Kasumi-1 (cell line): Measurements from ENCODE around the gene MGST2.
"Not testable (repeated sequence)": the region's sequence is repeated elsewhere in the genome, so short reads cannot be mapped to it uniquely, and the experiment has no call there.

Experiments used
- DNase-seq, 2 experiments: peaks; one replicate each; lab custom pipeline; 2025; lab: John Stamatoyannopoulos, UW

Gene MGST2

GRCh38 chr4:139669890-139670289 is 4.3 kb downstream of the MGST2 start:
- no peak for DNase-seq

- no peak for DNase-seq
These were observed 5.2 kb downstream of the MGST2 start for GRCh38 chr4:139670775-139671174.

GRCh38 chr4:139672215-139672614 is 6.6 kb downstream of the MGST2 start:
- no peak for DNase-seq

DNA sequence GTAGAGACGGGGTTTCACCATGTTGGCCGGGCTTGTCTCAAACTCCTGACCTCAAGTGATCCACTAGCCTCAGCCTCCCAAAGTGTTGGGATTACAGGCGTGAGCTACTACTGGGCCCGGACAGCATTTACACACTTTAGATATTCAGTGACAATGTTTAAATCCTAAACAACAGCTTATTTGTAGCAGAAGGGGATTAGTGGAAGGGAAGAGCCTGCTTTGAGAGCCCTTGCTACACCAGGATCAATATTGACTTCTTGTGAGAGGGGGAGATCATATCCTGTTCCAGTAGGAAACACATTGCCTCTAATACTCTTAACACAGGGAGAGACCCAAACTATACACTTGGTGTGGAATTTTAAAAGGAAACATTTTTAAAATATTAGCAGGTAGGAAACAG is 7.1 kb downstream of the MGST2 start:
- DNase-seq: no peak

DNA sequence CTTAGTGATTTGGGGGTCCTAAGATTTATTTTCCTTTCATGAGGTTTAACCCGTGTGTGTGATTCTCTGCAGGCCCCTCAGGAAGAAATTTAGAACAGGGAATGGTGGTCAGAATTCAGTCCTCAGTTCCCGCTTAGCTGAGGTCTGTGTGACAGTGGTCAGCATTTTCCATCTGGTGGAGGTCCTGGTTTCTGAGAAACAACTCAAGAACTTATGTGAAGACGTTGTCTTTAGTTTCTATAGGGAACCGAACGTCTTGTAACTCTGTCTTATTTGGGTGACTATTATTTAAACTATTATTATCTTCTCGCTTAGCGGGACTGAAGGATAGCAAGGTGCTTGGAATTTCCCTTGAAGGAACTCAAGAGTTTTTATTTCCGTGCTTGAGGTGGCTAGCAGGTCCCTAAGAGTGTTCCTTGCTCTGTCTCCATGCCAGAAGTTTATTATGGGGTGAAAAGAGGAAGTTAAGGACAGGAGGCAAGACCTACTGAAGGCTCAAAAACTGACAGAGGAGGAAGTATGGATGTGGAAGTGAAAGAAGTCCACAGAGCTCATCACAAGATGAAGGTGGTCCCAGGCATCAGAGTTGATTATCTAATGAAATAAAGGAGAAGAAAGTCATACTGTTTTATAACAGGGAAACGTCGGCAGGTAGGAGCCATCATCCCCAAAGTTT is 9.4 kb downstream of the MGST2 start:
- DNase-seq: peak; percentile 94 to 96

GRCh38 chr4:139675651-139676050 is 10.0 kb downstream of the MGST2 start:
- no peak for DNase-seq

DNA sequence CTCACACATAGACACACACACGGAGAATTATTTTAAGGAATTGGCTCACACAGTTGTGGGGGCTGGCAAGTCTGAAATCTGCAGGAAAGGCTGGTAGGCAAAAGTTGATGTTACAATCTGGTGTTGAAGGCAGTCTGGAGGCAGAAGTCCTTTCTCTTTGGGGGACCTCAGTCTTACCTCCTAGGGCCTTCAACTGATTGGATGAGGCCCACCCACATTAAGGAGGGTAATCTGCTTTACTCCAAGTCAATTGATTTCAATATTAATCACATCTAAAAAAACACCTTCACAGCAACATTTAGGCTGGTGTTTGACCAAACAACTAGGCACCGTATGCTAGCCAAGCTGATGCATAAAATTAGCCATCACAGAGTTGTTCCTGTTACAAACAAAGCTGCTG is 10.7 kb downstream of the MGST2 start:
- no peak for DNase-seq

DNA sequence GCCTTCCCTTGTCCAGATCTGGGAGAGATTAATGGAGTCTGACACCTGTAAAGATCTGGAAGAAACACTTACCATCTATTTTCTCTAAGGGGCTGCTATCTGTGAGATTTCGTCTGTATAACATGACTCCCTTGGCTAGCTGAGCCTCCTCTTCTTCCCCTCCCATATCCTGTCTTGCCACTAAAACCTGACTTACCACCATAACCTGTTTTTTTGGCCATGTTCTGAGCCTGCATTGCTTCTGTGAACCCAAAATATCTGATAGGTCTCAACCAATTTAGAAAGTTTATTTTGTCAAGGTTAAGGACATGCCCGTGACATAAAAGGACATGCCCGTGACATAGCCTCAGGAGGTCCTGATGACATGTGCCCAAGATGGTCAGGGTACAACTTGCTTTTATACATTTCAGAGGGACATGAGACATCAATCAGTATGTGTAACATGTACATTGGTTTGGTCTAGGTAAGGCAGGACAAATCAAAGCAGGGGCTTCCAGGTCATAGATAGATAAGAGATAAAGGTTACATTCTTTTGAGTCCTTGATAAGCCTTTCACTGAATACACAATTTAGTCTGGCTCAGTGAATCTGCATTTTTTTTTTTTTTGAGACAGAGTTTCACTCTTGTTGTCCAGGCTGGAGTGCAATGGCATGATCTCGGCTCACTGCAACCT is 11.4 kb downstream of the MGST2 start:
- no peak for DNase-seq

DNA sequence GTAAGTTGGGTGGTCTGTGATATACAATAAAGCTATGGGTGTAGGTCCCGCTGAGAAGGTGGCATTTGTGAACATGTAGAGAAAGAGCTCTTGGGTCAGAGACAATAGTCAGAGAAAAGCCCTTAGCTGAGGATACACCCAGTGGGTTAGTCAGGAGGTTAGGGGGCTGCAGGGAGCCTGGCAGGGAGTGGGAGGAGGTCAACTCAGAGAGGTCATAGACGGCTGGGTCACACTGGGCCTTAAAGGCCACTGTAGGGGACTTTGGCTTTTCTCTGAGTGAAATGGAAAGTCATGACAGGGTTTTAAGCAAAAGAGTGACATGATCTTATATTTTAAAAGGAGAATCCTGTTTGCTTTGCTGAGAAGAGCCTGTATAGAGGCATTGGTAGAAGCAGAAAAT is 16.7 kb downstream of the MGST2 start:
- DNase-seq: no peak

GRCh38 chr4:139682741-139683151 is 17.1 kb downstream of the MGST2 start:
- no peak for DNase-seq

DNA sequence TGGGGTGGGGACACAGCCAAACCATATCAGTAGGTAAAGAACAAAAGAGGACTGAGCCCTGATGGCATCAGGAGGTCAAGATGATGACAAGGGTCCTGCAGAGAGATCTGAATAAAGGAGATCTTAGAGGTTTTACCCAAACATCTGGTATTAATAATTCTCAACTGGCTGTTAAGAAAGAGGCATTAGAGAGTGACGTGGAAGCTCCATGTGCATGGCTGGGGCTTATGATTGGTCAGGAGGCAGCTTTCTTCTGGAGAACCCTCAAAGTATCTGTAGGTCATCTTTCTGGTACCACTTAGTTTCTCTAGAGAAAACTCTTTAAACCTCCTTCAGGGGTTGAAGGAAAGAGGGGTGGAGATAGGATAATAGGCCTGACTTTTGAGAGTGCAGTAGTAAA is 18.7 kb downstream of the MGST2 start:
- no peak for DNase-seq

GRCh38 chr4:139685180-139685579 is 19.6 kb downstream of the MGST2 start:
- no peak for DNase-seq

DNA sequence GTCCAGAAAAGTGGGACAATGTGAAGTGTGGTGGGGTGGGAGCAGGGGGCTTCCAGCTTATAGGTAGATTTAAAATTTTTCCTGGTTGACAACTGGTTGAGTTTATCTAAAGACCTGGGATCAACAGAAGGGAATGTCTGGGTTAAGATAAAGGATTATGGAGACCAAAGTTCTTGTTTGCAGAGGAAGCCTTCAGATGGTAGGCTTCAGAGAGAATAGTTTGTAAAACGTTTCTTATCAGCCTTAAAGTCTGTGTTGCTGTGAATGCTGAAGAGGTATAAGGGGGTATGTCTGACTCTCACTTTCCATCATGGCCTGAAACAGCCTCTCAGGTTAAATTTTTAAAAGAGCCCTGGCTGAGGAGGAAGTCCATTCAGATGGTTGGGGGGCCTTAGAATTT is 20.5 kb downstream of the MGST2 start:
- DNase-seq: no peak

- no peak for DNase-seq
These were observed 21.4 kb downstream of the MGST2 start for GRCh38 chr4:139686988-139687387.

DNA sequence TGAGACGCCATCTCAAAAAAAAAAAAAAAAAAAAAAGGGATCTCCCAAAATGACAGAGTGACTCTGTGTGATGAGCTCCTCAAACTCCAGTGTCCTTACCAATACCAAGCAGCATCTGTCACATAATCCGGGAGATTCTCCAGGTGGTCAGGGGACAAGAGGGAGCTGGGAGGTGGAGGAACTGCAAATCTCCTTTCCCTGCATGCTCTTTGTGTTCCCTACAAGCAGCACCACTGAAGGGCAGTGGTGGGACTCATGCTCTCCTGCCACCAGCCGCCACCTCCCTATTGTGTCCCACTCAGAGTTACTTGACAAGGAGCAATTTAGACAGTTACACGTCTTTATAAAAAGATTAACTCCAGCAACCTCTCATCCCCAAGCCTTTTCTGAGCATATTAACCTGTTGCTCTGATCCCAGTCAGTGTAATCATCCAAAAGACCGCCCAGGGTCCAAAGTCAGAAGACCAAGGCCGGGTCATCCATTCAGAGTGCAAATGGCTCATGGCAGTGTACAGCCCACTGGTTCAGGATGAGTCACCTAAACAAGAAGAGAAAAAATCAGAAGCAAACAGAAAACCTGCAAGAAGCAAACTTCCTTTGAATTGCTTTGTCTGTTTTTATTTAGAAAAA is 23.6 kb downstream of the MGST2 start:
- no peak for DNase-seq

DNA sequence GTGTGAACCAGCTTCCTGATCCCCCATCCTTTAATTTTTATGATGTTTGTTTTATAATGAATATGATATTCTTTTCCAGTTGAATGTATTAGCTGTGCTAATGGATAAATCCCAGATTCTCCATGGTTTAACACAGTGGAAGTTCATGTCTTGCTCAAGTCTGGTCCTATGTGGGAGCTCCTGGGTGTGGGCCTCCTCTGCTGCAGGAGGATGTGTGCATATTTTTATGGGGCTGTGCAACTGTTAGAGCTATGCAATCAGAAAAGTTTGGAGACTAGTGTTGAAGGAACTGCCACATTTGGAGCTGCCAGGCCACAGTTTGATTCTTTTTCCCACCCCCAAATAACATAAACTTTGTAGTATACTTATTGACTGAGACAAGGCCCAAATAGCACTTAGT is 24.8 kb downstream of the MGST2 start:
- DNase-seq: no peak

DNA sequence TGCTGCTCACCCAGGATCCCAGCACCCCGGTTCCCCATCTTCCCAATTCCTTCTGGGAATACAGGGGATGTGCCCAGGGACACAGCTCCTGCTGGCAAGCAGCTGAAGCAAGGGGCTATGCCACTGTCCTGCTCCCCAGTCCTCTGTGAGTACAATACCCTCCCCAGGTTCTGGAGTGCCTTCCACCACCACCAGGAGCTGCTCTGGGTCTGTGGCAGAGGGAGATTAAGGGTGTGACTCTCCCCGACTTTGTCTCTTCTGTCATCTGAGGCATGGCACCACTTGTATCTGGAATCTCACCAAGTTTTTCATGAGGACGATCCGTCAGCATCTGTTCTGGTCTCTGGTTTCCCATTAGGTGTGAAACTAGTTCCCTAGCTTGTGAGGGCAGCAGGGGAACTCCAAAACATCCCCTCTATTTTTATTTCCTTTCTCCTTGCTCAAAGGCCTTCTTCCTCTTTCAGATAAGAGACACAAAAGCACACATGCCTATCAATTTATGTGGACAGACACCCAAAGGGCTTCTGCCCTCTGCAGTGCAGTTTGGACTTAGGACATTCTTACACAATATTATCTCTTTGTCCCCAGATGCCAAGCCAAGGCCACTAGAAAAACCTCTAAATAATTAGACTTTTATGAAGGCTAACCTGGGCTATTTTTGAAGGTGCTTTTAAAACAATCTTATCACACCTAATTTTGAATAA is 26.8 kb downstream of the MGST2 start:
- peak; percentile 38 to 46 for DNase-seq

- no peak for DNase-seq
These were observed 29.0 kb downstream of the MGST2 start for GRCh38 chr4:139694522-139695107.

DNA sequence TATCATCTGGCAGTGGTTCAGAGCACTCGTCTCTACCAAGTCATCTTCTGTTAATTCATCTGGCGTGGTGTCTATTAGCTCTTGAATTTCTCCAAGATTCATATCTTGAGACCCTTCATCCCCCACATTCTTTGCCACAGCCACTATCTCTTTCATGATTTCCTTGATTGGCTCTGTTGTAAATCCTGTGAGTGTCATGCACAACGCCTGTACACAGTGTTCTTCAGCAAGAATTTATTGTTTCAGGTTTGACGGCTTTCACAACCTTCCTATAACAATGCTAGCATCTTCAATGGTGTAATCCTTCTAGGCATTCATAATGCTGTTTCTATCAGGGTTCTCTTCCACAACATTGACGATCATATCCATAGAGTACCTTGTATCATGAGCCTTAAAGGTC is 30.9 kb downstream of the MGST2 start:
- DNase-seq: no peak

- DNase-seq: not testable (repeated sequence)
These were observed 32.7 kb downstream of the MGST2 start for GRCh38 chr4:139698167-139698925.

GRCh38 chr4:139700568-139700967 is 34.9 kb downstream of the MGST2 start:
- no peak for DNase-seq
